ENCODE measurements around the gene ABLIM2.
A peak's percentile ranks its signal among the peaks of the same experiment; 100 is the strongest.

The ABLIM2 gene

DNA sequence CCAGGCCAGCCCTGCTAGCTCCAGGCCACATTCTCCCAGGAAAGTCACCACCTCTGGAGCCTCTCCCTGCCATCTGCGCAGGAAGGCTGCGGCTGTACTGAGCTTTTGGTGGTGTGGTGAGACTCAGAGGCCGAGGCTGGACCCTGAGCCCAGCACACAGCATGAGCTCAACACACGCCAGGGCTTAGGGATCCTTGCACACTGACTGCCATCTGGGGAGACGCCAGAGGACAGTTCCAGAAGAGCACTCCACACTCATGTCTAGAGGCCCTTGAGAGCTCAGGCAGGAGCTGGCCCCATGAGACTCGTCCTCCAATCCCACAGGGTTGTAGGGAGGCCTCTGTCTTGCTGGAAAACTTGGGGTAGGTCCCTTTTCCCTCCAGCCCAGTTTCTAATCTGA, 40.6 kb downstream of the ABLIM2 start:
- DNase-seq: no peak

DNA sequence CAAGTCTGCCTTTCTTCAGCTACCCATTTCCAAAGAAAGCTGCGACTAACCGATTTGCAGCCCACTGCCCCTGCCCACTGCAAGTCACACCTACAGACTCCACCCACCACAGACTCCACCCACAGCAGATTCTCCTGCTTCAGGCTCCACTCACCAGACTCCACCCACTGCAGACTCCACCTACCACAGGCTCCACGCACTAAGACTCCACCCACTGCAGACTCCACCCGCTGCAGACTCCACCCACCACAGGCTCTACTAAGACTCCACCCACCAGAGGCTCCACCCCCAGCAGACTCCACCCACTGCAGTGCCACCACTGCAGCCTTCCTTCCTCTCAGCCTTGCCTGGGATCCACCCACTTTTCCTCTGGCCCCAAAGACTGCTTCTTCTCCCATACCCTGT, 41.3 kb downstream of the ABLIM2 start:
- DNase-seq: peak; percentile 28 to 49 (median 32)

DNA sequence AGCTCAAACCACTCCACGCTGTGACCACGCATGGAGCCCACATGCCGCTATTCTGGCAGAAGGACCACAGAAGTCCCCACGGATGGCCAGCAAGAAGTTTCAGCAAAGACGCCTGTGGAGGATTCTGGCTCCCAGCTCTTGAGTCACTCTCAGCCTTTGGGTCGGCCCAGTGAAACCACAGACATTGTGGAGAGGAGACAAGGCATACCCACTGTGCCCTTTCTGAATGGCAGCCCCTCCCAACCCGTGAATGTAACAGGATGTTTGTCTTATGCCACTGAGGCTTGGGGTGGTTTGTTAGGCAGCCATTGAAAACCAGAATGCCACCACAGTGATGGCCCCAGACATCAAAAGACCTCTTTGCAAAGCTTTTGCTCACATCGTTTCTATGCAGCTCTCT, 42.7 kb downstream of the ABLIM2 start:
- no peak for DNase-seq

DNA sequence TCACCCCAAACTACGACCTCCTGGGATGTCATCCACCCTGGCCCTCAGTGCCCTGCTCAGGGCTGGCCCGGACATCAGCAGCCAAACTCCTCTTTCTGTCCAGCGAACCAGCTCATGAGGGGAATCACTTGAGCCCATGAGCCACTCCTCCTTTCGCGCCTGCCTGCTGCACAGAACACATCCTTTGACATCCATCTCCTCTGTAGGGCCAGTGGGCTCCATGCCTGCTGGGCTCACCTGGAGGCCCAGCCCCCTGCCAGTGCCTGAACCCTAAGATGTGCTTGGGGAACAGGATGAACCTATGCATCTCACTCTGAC, 43.5 kb downstream of the ABLIM2 start:
- no peak for DNase-seq

DNA sequence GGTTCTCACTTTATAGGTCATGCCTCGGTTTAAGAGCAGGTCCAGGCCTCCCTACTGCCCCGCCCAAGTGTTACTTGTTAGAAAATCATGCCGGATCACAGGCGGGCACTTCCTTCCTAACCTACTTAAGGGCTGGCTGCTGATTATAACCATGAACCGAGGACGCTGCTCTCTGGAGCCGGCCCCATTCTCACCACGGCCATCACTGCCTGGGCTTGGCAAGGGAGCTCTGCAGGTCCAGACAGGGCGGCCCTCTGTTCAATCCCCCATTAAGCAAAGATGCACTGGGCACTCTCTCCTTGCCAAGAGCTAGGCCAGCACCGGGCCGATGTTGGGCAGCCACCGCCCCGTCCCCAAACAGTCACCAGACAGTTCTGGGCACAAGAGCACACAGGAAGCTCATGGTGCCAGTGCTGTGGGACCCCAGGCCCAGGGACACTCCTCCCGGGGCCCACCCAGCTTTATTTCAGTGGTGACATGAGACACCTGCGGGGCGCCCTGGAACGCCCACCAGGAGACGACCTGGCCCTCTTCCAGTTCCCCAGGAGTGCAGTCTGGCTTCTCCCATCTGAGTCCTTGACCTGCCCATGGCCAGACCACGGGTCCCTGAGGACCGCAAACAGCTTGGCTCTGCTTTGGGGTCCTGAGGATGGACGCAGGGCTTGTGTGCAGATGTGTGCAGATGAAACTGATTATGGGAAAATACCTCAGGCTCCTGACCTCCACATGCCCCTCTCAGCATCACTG, 44.0 kb downstream of the ABLIM2 start:
- no peak for DNase-seq

DNA sequence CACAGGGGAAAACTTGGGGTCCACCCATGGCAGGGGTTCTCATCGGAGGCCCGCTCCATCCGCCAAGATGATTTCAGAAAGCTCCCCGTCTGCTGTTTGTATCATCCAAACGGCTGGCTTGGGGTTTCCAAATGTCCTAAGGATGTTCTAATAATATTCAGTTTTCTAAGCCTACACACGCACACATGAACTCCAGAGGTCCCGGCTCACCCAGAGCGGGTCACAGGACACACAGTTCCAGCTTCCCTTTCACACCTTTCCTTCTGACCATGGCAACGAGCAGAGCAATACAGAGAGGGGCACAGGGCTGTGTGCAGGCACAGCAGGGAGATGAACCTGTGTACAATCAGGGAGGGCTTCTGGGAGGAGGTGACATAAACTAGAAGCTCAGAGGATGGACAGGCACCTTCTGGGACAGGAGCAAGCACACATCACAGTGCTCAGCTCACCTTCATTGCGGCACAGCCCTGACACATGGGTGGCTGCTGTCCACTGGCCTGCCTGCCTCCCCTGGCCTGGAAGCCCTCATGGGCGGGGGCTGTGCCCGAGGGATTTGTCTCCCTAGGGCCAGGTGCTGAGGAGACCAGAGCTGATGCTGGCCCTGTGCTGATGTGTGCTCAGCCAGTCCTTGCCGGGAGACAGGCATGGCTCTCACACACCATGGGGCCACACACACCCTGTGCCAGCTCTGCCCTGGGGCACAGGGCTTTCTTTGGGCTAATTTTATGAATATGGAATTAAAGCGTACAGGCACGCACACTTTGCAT, 44.8 kb downstream of the ABLIM2 start:
- DNase-seq: no peak

DNA sequence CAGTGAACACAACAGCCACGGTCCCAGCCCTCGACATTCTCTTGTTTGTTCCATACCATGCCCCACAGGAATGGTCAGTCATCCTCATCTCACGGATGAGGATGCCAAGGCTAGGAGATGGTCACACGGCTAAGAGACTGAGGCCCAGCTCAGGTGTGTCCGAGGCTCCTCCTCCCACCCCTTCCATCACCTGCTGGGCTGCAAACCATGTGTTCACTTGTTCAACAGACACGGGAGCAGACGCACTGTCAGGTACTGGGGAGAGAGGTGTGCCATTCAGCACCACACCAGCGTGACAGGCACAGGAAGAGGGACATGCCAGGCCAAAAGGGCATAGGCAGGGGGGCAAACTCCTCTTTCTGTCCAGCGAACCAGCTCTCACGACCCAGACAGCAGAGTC, 45.9 kb downstream of the ABLIM2 start:
- DNase-seq: no peak

DNA sequence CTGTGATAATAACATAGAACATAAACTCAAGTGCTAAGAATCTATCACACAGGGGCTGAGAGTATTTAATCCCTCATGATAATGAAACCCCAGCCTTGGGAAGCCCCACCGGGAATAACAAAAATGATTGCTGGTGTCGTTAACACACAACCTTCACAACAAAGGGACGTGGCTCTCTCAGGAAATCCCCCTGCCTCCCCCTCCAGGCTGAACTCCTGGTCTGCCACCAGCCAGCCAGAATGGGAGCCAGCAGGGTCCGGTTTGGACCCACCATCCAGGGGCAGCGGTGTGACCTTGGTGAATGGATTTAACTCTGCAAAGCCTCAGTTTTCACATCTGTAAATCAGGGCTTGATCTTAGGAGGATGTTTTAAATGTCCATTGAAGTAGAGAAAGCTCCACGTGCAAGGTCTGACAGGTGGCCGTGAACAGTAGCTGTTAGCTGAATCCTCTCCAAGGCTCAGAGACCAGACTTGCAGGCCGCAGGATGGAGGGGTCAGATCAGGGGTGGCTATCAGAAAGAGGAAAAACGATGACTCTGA, 46.5 kb downstream of the ABLIM2 start:
- no peak for DNase-seq

DNA sequence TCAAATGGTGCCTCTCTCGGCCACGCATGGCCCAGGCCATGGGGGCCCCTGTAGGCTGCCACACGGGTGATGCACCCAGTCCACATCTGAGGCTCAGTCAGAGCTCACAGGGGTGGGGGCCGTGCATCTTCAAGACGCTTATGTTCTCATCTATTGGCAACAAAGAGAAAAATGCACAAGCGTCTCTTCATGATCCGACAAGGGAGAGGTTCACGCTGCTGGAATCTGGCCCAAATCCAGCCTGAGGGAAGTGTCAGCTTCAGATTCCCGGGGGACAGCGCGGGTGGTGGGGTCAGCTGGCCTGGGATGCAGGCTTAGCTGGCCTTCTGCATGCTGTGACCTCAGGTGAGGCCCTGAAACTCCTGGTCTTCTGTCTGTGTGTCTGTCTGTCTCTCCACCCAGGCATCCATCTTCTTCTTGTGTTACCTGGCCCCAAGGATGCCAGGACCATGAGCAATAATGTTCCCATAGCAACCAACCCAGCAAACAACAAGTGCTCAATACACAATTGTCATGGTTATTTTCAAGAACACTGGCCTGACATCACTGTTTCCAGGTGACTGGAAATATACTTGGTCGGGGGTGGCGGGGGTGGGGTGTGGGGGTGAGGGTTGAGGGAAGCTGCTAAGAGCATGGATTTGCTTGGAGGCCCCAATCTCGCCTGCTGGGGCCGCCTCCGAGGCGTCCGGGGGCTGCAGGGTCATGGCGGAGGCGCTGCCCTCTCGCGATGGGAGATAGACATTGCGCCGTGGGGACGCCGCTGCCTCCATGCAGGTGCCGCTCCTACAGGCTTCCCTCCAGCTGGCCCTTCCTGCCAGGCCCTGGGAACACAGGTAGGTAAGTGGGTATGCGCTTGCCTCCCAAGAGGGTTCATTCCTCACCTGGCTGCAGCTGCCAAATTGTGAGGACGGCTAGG, 48.3 kb downstream of the ABLIM2 start:
- DNase-seq: peak in 2 of 4 experiments; percentile 5 to 20

DNA sequence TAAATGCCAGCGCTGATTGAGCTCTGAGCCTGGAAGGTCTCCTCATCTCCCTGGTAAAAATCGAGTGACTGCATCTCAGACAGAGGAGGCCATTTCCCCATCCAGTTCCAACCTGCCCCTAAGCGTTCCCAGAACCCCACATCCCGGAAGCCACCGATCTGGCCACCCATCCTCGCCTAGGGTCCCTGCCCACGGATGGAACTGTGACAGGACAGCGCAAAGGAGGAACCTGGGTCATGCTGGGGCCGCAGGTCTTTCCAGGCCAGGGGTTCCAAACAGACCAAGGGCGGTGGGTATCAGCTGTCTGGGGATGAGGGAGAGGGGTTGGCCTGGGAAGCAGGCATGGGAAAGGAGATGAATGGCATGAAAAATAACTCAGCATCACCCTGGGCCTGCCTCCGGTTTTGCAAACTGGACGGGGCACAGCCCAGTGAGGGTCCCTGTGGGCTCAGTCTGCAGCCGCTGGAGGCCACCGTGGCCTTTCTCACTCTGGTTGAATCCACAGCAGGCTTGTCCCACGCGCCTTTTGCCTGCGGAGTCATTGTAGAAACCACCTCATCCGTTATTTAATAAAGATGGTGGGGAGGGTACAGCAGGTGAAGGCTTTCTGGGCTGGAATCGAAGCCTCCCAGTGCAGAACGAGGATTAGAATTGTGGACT, 49.1 kb downstream of the ABLIM2 start:
- no peak for DNase-seq

DNA sequence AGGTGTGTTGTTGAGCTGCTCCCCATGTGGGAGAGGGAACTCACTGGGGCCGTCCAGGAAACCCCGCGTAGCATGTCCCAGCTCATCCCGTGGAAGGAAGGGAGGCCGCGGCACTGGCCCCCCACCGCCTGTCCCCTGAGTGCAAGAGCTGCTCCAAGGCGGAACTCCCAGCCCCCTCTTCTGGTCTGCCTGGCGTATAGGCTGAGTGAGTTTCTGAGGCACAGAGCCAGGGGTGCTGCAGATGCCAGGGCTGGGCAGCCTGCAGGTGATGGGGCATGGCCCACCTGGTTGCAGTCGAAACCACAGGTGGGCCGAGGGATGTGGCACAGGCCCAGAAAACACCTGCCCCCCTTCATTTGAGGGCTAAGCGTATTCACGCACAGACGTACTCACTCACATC, 49.6 kb downstream of the ABLIM2 start:
- no peak for DNase-seq

DNA sequence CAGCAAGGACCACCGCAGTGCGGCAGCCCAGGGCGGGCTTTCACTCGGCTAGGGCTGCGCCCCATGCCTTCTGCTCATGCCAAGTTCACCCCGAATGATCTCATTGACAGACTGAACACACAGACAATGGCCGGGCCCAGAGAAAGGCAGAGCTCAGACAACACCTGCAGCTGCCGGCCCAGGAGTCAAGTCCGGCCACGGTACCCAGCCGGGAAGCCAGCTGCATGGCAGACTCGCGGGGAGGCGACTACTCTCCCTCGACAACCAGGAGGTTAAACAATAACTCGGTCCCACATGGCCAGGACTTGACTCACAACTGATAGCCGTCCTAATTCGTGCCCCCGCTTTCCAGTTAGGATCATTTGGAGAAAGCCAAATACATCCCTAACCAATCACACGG, 50.4 kb downstream of the ABLIM2 start:
- DNase-seq: no peak

DNA sequence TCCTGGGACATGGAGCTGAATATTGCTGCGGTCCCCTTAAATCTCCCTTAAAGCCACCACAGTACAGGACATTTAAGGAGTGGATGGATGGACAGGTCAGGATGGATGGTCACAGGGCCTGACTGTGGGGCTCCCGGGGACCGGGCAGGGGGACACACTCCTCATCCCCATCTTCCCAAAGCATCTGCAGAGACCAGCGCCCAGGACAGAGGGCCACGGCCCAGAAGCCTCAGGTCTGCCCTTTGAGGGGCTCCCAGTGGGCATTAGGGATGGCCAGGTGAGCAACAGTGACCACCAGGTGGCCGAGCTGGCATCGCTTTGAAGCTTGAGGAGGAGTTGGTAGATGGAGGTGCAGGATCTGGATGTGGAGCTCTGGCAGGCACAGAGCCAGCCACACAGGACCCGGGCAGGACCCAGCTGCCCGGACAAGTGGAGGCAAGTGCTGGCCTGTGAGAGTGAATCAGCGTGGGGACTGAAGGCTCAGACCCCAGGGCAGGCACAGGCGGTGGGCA, 51.4 kb downstream of the ABLIM2 start:
- no peak for DNase-seq

DNA sequence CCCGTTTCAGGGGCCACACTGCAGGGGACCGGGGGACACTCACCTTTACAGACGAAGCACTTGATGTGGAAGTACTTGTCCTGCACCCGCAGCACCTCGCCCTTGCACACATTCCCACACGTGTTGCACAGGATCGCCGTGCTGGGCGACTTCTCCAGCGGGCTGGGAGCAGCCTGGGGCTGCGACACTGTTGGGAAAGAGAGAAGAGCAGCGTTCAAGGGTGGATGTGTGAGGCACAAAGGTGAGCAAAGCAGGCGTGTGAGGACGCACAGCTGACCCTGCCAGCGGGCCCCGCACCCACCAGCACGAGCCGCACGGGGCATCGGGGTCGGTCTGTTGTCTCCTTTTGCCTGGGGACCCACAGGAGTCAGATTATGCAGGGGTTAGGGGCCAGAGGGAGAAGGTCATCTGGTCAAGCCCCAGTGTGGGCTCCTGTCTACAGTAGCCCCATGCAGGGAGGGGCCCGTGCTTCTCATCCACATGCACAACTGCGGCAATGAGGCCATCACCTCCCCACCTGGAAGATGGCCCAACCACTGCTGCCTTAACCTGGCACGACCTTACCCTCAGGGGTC, 52.1 kb downstream of the ABLIM2 start:
- DNase-seq: no peak

DNA sequence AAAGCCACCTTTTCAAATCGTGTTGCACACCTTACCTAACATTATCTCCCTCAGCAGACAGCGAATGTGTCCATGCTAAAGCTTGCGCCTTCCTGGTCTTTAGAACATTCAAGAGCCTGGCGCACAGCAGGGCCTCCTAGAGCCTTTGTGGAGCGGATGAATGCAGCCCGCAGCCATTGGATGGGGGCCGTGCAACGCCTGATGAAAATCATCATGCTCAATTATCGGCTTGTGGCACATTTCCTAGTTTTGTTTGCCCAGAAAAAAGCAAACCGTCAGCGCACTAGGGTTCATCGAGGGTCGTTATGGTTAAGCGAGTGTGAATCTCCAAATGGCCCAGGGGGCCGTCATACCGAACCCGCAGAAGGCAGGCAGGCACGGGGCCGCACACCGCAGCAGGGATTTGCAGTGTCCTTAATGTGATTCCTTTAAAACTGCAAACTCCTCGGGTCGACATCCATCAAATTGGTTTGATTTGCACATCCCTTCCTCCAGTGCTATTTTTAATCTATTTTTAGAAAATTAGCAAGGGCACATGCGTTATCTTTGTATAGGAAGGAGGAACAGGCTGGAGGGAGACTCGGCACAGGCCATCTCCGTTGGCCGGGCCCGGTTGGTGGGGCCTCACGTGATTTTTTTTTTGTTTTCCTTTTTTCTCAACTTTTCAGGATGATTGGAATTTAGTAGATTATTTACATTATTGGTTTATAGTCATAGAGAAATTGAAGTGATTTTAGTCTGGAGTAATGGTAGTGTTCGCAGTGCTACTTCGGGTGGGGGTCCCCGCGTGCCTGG, 53.1 kb downstream of the ABLIM2 start:
- no peak for DNase-seq

DNA sequence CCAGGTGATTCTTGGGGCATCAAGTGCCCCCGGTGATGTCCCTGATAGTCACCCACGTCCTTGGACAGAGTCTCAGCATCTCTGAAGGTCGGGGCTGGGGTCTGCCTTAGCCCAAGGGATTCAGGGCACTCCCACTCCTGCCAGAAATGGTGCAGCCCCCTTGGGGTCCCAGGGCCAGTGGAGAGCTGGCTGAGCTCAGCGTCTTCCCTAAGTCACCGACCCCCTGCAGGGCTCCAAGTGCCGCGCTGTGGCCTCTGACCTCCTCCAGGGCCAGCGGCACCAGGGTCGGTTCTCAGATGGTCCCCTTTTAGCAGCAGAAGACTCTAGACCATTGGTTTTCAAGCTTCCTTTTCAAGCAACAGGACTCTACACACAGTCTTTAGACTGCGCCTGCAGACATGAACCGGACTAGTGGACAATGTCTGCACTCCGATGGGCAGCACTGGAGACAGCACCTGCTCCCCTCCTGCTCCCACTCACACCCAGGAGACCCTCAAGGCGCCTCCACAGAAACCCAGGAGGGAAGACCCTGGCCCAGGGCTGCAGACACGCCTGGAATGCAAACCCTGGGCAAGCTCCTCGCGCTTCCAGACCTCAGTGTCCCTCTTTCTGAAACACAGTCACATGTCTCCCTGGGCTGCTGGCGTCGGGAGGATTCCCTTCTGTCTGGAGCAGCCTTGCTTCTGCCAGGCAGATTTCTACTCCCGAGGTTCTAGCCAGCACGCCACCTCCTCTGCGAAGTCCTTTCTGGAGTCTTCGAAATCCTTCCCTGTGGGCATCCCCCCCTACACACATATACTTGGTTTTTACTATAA, 53.9 kb downstream of the ABLIM2 start:
- DNase-seq: no peak

DNA sequence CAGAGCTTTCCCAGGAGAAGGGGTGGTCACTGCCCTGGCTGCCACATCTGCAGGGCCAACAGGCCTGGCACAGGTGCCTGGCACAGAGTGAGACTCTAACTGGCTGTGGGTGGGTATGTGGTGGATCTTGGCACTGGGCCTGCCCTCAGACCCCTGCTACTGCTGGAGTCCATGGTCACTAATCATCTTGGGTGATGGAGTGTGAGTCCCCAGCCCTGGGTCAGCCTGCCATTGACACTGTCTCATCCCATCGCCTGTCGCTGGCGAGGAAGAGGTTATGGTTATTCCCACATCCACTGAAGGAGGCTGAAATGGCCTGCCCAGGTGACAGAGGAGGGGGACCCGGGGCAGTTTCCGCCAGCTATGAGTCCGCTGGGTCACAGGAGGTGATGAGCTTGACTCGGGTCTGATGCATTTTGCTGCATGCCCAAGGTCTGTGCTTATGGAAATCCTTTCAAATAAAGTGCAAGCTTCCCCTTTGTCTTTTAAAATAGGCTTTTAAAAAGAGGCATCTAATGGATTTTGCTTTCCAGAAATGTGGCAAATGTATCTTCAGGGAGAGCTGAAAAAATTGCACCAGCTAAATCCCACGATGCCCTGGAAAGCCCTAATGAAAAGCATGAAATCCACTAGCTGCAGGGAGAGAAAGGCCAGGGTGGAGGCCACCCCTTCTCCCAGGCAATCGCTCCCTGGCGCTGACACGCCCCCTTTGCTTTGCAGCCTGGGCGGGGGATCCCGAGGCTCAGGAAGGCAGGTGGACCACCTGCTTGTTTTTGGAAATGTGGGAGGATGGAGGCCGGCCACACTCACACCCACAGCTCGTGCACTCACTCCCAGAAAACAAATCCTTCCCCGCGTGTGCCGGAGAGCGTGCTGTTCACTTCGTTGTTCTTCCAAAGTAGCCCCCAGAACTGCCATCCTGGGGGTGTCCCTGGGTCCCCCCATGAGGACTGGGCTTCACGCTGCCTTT, 54.9 kb downstream of the ABLIM2 start:
- no peak for DNase-seq

DNA sequence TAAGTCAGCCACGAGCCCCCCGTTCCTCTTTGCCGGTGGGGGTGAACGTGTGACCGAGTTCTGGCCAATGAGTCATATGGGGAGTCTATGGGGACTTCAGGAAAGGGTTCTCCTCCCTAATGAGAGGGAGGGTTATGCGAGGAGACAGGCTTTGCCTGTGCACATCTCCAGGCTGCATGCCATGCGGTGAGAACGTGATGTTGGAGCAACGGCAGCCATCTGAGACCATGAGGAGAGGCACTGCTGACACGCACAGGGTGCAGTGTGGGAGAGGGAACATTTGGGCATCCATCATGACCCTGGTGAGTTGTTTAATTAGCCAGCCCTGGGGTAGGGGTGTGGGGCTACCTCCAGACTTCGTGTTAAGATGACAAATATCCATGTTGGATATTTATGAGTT, 55.8 kb downstream of the ABLIM2 start:
- no peak for DNase-seq

DNA sequence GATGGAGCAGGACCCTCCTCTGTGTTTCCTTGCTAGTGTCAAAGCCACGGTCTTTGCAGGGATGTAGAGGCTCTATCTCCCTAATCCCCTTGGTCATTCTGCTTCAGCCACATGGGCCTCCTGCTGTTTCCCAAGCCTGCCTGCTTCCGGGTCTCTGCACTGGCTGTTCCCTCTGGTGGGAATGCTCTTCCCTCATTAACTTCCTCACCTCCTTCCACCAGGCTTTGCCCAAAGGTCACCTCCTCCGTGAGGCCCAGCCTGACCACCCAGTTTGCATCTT, 56.6 kb downstream of the ABLIM2 start:
- DNase-seq: no peak
